HepG2 (cell line): ENCODE data around the gene GPR83. TPM values are rescaled to one million over a fixed set of nuclear protein-coding genes. Genes with fewer than 3 reads are reported as not detected.

Experiments used
- FOSL2 ChIP-seq: sonication (generic); formaldehyde crosslinking; IDR thresholded peaks from 2 replicates; pipeline ENCODE4 v1.4.0; 2020; ENCODE audit warnings: missing genetic modification reagents
- FOXA1 ChIP-seq, 2 experiments: fragments of 450-650 bp in 1 of 2; sonication (generic) in 1 of 2; formaldehyde crosslinking in 1 of 2; IDR thresholded peaks; 2 replicates each; pipeline versions ENCODE4 v1.4.0 to v1.6.1; 2016 to 2020; ENCODE audit warnings: missing genetic modification reagents in 1 of 2
- GMEB1 ChIP-seq: sonication (generic); formaldehyde crosslinking; IDR thresholded peaks from 2 replicates; pipeline ENCODE4 v1.5.1; 2020; ENCODE audit warnings: missing genetic modification reagents, mild to moderate bottlenecking, borderline replicate concordance
- KLF16 ChIP-seq, 2 experiments: sonication (generic) in 1 of 2; formaldehyde crosslinking in 1 of 2; IDR thresholded peaks; 2 replicates each; pipeline versions ENCODE4 v1.6.1 to v1.8.0; 2016 to 2023; ENCODE audit warnings: missing genetic modification reagents in 2 of 2, missing compliant biosample characterization in 1 of 2
- KMT2A ChIP-seq: sonication (generic); formaldehyde crosslinking; IDR thresholded peaks from 2 replicates; pipeline ENCODE4 v1.4.0; 2020; ENCODE audit warnings: missing genetic modification reagents
- MED1 ChIP-seq: sonication (generic); formaldehyde crosslinking; IDR thresholded peaks from 2 replicates; pipeline ENCODE4 v1.4.0; 2020; ENCODE audit warnings: missing genetic modification reagents
- RARA ChIP-seq: IDR thresholded peaks from 2 replicates; pipeline ENCODE4 v1.6.1; 2016; ENCODE audit warnings: missing genetic modification reagents, missing compliant biosample characterization
- RBM39 ChIP-seq: fragments of 200-400 bp; formaldehyde crosslinking; IDR thresholded peaks from one replicate; pipeline ENCODE4 v1.6.1; 2018; ENCODE audit warnings: antibody characterized with exemption, mild to moderate bottlenecking, low read depth, low read length; ENCODE audit not compliant: poor library complexity, severe bottlenecking
- SIN3A ChIP-seq: IDR thresholded peaks from 2 replicates; pipeline ENCODE4 v1.6.1; 2011; ENCODE audit warnings: low read depth, mild to moderate bottlenecking, control low read depth, low read length, borderline replicate concordance
- SIX4 ChIP-seq: sonication (generic); formaldehyde crosslinking; IDR thresholded peaks from 2 replicates; pipeline ENCODE4 v1.4.0; 2020; ENCODE audit warnings: missing genetic modification reagents
- TEAD3 ChIP-seq: optimal IDR thresholded peaks from 2 replicates; pipeline ENCODE3; 2016; ENCODE audit warnings: borderline replicate concordance
- TRIM22 ChIP-seq: fragments of 450-650 bp; IDR thresholded peaks from 2 replicates; pipeline ENCODE4 v1.6.1; 2017
- ZBTB38 ChIP-seq: sonication (generic); formaldehyde crosslinking; IDR thresholded peaks from 2 replicates; pipeline ENCODE4 v1.5.1; 2020; ENCODE audit warnings: mild to moderate bottlenecking, missing genetic modification reagents
- ZHX1 ChIP-seq: sonication (generic); formaldehyde crosslinking; IDR thresholded peaks from 2 replicates; pipeline ENCODE4 v1.8.1; 2022; ENCODE audit warnings: low read depth, mild to moderate bottlenecking, missing genetic modification reagents
- ZNF235 ChIP-seq: sonication (generic); formaldehyde crosslinking; IDR thresholded peaks from 2 replicates; pipeline ENCODE4 v1.8.1; 2023; ENCODE audit warnings: mild to moderate bottlenecking, missing genetic modification reagents, borderline replicate concordance
- ZNF33B ChIP-seq: sonication (generic); formaldehyde crosslinking; IDR thresholded peaks from 2 replicates; pipeline ENCODE4 v1.5.1; 2020; ENCODE audit warnings: mild to moderate bottlenecking, missing genetic modification reagents
- ZNF549 ChIP-seq: sonication (generic); formaldehyde crosslinking; IDR thresholded peaks from 2 replicates; pipeline ENCODE4 v1.5.0; 2020; ENCODE audit warnings: missing genetic modification reagents
- ZNF629 ChIP-seq: sonication (generic); formaldehyde crosslinking; conservative IDR thresholded peaks from 2 replicates; pipeline ENCODE4 v1.5.0; 2020; ENCODE audit warnings: missing genetic modification reagents
- ZNF644 ChIP-seq: IDR thresholded peaks from 2 replicates; pipeline ENCODE4 v1.6.1; 2016; ENCODE audit warnings: low read depth
- ZNF775 ChIP-seq: sonication (generic); formaldehyde crosslinking; IDR thresholded peaks from 2 replicates; pipeline ENCODE4 v1.4.0; 2020; ENCODE audit warnings: missing genetic modification reagents, mild to moderate bottlenecking, moderate library complexity, borderline replicate concordance
- polyA plus RNA-seq, 8 experiments: library from polyadenylated mRNA; depleted of rRNA in 3 of 8; stranded (reverse) in 7 of 8; unstranded in 1 of 8; fragments of >200 nt; fragmentation: Illumina TruSeq in 4 of 8; extraction: Trizol in 4 of 8; gene quantifications; 2 replicates each; pipeline versions ENCODE4 v1.2.1 to v1.2.3, GENCODE V29; 2011 to 2016; ENCODE audit warnings: low read depth in 4 of 8, missing spikeins in 1 of 8, mixed read lengths in 1 of 8; ENCODE audit not compliant: insufficient read depth in 1 of 8
- total RNA-seq, 5 experiments: library from RNA; depleted of rRNA; stranded (reverse); fragments of >200 nt; fragmentation: Illumina TruSeq; extraction: Trizol; gene quantifications; 2 replicates each; pipeline ENCODE4 v1.2.3, GENCODE V29; 2016; ENCODE audit warnings: low read depth in 1 of 5
- TF ChIP-seq, protein P1 (sequence below): sonication (generic); formaldehyde crosslinking; IDR thresholded peaks from 2 replicates; pipeline ENCODE4 v1.5.1; 2020; ENCODE audit warnings: missing genetic modification reagents, mild to moderate bottlenecking, borderline replicate concordance
- TF ChIP-seq, protein P2 (sequence below): sonication (generic); formaldehyde crosslinking; IDR thresholded peaks from 2 replicates; pipeline ENCODE4 v1.5.0; 2020; ENCODE audit warnings: missing genetic modification reagents

Gene GPR83
- total and polyA plus RNA-seq, 2 of the 13 experiments (the other 11 are each of a cell fraction or from before 2014, with no cell fraction given): 0.04 to 0.11 TPM

DNA sequence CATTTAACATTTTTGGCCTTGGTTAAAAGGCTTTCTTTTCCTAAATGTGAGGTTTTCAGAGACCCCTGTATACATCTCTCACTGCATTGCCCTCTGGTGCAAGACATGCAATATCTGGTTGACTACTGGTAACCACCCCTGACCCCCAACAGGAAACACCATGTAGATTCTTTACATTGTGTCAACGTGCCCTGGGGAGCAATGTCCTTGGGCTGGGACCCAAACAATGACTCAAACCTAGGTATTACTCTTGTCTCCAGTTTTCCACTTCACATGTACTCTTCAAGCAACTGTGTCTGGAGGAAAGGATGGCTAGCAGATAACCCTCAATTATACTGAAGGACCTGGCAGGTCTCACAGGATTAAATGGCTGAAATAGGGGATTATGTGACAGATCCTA is 1.1 kb upstream of the GPR83 start (continued):
- TF ChIP-seq TRIM22: no peak
- TF ChIP-seq SIX4 (CRISPR knock-in tag): no peak
- no peak for TF ChIP-seq SIN3A
- TF ChIP-seq KLF16 (CRISPR knock-in tag; IDR thresholded peaks at IDR 0.05): no peak
- TF ChIP-seq ZNF775 (CRISPR knock-in tag): no peak
- TF ChIP-seq KMT2A (CRISPR knock-in tag): no peak
- TF ChIP-seq ZBTB38 (CRISPR knock-in tag): no peak
- peak; percentile 38 for TF ChIP-seq TEAD3 (CRISPR knock-in tag)
- 0 out of 2 replicates have a peak, but pooled peaks have one; percentile 18 for TF ChIP-seq ZNF644 (CRISPR knock-in tag)
- TF ChIP-seq RBM39: no peak
- no peak for TF ChIP-seq ZHX1 (CRISPR knock-in tag)
- TF ChIP-seq GMEB1 (CRISPR knock-in tag): no peak
- TF ChIP-seq MED1 (CRISPR knock-in tag): peak; percentile 42; the same call in 1 of the 2 replicates
- TF ChIP-seq FOSL2 (CRISPR knock-in tag): peak; percentile 88
- TF ChIP-seq, protein P1, sequence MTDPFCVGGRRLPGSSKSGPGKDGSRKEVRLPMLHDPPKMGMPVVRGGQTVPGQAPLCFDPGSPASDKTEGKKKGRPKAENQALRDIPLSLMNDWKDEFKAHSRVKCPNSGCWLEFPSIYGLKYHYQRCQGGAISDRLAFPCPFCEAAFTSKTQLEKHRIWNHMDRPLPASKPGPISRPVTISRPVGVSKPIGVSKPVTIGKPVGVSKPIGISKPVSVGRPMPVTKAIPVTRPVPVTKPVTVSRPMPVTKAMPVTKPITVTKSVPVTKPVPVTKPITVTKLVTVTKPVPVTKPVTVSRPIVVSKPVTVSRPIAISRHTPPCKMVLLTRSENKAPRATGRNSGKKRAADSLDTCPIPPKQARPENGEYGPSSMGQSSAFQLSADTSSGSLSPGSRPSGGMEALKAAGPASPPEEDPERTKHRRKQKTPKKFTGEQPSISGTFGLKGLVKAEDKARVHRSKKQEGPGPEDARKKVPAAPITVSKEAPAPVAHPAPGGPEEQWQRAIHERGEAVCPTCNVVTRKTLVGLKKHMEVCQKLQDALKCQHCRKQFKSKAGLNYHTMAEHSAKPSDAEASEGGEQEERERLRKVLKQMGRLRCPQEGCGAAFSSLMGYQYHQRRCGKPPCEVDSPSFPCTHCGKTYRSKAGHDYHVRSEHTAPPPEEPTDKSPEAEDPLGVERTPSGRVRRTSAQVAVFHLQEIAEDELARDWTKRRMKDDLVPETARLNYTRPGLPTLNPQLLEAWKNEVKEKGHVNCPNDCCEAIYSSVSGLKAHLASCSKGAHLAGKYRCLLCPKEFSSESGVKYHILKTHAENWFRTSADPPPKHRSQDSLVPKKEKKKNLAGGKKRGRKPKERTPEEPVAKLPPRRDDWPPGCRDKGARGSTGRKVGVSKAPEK (CRISPR knock-in tag): no peak
- TF ChIP-seq ZNF629: no peak
- TF ChIP-seq FOXA1 (IDR thresholded peaks at IDR 0.05): no peak
- peak; percentile 47 for TF ChIP-seq FOXA1 (CRISPR knock-in tag; IDR thresholded peaks at IDR 0.05)
- TF ChIP-seq ZNF235: no peak
- TF ChIP-seq ZNF33B (CRISPR knock-in tag): no peak
- TF ChIP-seq RARA (CRISPR knock-in tag): peak; percentile 78
- TF ChIP-seq ZNF549 (CRISPR knock-in tag): no peak
- TF ChIP-seq, protein P2, sequence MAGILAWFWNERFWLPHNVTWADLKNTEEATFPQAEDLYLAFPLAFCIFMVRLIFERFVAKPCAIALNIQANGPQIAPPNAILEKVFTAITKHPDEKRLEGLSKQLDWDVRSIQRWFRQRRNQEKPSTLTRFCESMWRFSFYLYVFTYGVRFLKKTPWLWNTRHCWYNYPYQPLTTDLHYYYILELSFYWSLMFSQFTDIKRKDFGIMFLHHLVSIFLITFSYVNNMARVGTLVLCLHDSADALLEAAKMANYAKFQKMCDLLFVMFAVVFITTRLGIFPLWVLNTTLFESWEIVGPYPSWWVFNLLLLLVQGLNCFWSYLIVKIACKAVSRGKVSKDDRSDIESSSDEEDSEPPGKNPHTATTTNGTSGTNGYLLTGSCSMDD (CRISPR knock-in tag): no peak
